Measurements from ENCODE around the gene SCN2A. TPM values are rescaled to one million over a fixed set of nuclear protein-coding genes. Genes with fewer than 3 reads are reported as not detected.

Gene SCN2A
- 0.31 TPM for total RNA-seq

DNA sequence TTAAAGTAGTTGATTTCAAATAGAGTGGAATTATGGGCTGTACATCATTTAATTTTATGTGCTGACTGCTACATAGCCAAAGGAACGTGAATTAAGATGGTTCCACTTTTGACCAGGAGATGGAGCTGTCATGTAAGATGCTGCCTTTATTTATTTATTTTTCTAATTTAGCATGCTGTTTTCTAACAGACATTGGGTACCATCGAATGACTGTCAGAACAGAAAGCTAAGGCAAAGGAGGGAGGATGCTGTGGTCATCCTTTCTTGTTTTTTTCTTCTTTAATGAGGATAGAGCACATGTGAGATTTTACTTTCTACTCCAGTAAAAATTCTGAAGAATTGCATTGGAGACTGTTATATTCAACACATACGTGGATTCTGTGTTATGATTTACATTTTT, at the start of gene SCN2A:
TSS of gene SCN2A (plus strand) at position 185 of the 400 bp plus-strand sequence. CDS start 56,410 bp downstream, outside the sequence.
- peak; percentile 47 for DNase-seq

DNA sequence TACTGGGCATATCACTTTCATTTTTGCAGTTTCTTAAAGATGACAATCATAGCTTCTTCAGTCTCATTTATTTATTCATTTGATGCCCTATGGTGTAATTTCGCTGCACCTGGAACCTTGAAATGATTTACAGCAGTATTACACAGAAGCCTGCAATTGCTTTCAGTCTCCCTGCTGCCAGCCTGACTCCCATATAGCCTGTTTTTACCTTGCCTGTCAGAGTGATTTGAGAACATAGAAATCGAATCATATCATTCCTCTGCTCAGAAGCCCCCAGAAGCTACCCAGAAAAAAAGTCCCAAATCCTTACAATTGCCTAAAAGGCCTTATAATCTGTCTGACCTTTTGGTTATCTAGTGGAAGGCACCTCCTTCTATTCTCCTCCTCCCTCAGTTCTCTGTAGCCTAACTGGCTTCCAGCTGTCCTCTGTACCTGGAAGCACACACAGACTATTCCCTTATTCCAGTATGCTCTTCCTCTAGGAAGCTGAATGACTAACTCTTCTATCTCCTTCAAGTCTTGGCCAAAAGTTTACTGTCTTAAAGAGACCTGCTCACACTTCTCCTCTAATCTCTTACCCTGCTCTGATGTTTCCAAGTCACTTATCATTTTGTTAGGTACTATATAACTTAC, 48.0 kb upstream of the SCN2A start:
- DNase-seq, result no peak

DNA sequence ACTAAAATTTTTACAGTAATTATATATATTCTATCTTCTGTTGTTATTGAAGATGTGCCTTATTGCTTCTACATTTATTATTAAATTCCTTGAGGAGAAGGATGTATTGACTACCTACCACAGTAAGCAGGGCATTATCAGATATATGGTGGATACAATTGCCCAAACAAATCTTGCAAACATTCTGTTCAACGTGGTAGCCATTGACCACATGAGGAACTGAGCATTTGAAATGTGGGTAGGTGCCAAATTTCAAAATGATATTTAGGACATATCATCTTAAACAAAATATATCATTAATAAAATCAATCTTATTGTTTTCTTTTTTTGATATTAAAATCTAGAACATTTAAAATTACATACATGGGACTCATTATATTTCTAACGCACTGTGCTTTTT, 46.5 kb upstream of the SCN2A start:
- no peak for DNase-seq

DNA sequence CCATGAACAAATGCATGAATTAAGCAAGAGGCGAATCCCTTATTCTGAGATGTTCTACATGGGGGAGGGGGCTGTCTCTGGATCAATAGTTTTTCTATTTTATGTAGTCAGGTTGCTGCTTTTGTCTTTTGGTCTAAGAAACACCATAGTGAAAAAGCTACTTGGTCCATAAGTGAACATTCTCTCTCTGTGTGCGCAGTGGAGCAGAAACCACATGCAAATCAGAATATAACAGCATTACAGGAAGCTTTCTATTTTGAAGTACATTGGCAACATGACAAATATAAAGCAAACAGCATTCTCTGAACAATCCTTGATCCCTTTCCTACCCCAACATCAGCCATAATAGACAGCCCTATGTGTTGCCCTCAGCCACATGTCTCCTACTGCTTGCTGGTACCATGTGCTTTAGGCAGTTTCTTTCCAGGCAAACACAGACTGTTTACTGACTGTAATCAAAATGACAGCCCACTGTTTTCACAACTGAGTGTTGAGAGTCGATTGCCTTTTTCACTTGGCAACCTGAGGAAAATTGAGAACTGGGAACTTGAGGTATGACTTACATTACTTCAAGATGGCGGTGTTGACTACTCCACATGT, 45.9 kb upstream of the SCN2A start:
- no peak for DNase-seq

DNA sequence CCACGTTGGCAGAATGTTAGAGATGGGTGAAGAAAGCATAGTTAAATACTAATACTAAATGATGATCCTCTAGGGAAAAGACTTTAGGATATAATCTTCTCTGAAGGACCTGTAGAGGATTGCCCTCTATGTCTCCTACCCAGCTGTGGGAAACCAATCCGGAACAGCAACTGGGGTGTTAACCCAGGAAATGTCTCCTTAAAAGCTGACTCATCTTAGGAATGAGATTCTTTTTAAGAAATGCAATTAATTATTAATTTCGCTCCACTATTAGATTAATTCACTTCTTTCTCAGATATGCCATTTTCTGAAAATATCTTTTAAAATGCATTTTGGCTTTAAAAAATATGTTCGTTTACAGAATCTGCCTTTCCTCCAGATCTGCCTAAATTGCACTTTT, 42.8 kb upstream of the SCN2A start:
- DNase-seq, result no peak

DNA sequence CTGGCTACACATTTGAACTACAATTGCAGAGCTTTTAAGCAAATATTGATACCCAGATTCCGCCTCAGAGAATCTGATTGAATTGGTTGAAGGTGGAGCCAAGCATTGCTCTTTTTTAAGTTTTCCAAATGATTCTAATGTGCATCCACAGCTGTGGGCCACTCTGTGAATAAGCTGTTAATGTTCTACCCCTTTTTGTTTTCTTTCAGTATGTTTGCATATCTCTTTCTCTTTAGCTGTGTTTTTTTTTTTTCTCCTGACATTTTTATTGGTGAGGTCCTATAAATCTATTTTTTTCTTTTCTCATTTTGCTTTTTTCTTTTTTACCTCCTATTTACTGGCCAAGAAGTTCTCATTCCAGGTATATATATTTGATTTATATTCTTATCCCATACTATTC, 41.9 kb upstream of the SCN2A start:
- no peak for DNase-seq

DNA sequence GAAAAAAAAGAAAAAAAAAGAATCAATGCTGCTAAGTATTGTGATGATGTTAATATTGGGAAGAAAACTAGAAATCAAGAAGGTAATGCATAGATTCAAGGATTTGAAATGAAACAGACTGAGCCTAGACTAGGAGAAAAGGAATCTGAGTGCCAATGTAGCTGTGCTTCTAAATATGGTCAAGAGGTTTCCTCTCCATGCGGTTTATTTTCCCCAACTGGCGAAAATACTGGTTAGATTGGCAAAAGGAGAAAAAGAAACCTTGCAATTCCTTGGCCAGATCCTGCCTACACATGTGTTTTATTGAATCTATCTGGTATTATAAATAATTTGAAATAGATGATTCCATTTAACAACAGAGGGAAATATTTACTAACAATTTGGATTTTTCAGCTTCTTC, 41.0 kb upstream of the SCN2A start:
- no peak for DNase-seq

DNA sequence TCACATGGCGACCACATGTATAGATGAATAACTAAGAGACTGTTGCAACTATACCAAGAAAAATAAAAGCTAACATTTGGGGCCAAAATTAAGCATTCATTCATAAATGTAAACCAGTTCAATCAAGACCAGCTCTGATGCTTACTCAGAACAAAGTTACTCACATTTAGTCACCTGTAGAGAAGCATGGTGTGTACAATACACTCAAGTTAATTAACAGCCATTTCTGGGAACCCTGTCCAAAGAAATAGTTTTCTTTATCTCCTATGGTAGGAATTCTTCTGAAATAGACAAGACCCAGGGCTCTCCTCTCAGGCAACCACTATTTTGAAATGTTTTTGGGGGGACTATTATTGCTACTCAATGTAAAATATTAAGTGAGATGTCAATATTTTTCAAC, 37.0 kb upstream of the SCN2A start:
- no peak for DNase-seq

DNA sequence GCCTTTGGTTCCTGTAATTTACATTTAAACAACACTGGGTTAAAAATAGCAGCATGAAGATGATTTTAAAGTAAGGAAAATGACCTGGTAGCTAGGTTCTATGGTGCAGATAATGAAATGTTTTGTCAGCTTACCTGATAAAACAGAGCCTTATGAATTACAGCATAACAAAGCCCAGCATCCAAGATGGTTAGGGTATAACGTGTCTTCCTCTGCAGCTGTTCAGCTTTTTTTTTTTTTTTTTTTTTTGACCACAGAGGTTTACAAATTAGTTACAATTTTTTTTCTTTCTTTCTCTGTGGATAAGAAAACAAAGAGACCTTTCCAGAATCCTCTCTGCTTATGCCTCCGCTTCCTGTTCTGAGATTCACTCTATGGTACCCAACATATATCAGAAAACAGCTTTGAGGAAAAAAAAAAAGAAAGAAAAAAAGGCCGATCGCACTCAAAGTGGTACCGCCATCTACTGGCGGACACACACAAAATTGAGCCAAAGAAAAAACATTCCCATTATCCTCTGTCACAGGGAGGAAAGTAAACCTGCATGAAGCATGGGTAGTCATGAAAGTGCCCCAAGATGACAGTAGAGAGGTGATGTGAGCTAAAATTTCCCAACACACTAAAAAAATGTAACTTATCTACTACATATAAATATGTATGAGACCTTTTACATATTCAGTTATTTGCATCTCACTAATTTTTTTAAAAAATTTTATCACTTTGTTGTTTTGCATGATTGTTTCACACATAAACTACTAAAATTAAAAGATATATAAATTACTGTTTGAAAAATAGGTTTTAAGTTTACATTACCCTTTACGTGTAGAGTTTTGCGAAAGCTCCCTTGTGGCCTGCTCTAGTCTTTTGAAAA, 35.3 kb upstream of the SCN2A start, which contains the start of gene SCN3A:
TSS of gene SCN3A (minus strand) at position 362 of the 871 bp plus-strand sequence. CDS start 27,656 bp downstream, outside the sequence.
- DNase-seq, result peak; percentile 70

DNA sequence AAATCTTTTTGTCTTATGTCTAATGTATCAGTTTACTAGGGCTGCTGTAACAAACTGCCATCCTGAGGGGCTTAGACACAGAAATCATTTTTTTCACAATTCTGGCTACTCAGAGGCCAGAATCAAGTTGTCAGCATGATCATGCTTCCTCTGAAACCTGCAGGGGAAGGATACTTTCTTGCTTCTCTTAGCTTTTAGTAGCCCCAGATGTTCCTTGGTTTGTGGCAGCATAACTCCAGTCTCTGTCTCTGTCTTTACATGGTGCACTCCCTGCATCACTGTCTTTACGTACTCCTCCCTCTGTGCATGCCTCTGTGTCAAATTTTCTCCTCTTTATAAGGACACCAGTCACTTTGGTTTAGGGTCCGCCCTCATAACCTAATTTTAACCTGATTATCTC, 33.3 kb upstream of the SCN2A start:
- DNase-seq, result no peak

DNA sequence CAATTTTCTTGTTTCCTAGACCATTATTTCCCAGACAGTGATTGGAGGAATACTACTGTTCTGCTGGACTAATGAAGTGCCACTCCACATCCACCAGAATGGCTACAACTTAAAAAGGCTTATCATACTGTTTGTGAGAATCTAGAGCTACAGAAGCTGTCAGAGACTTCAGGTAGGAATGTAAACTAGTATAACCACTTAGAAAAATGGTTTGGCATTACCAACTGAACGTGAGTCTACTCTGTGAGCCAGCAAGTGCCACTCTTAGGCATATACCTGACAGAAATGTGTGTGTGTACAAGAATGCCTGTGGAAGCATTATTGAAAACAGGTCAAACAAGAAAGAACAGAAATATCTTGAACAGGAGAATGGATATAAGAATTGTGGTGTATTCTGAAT, 31.1 kb upstream of the SCN2A start:
- DNase-seq, result no peak

DNA sequence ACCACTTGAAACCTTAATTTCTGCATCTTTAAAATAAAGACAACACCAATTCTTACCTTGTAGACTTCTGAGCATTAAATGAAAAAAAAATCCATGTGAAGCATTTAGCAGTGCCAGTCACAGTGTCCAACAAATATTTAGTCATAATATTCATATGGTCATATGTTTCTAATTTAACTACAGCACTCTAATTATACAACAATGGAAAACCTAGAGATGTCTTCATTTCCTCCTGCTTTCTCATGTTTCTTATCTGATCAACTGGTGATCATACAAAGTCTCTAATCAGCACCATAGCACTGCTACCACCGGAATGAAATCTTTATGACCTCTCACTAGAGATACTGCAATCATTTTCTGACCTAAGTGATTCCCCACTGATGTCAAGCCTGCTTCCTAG, 25.1 kb upstream of the SCN2A start:
- no peak for DNase-seq

DNA sequence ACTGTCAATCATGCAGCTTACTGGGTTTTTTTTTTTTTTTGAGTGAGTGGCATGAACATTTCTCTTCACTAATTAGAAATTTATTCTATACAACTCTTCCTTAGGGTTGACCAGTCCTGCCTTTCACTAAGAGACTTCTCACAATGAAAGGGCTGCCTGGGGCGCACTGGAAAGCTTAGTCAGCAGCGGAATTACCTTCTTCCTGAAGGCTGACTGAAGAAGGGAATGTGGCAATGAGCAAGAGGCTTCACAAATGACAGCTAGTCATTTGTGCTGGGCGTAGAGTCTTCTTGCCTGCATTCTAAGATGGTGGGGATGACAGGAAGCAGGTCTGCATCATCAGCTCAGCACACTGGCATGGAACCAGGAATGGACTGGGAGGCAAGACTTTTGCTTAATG, 19.7 kb upstream of the SCN2A start:
- DNase-seq, result no peak

DNA sequence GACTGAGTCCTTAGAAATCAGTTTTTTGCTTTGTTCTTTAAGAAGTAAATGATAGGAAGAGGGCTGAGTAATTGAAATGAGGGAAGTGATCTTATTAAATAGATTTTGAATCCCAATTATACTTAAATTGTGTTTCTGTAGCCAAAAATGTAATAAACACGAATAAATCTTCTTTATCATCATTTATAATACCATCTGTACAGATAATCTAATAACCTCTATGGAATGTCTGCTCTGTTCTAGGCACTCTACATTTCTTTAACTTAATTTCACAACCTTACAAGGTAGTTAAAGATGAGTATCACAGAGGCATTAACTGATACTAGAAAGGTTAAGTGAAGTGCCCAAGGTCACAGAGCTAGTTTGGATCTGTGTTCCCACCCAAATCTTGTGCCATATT, 14.3 kb upstream of the SCN2A start:
- DNase-seq, result no peak

DNA sequence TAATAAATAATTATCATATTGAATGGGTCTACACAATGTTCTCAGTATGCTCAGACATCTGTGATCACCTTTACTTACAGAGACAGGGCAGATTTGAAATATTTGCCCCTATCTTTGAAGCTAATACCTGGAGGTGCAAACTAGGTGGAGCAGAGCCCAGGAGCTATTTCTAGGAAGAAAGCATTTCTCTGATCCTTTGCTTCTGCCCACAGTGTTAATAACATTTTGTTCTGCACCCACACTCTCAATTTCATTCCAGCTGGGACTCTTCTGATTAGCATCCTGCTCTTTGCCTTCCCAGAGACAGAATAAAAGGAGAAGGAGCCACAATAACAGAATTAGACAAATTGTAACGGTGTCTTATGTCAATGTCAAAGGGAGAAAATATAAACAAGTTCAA, 11.6 kb upstream of the SCN2A start:
- DNase-seq, result no peak

DNA sequence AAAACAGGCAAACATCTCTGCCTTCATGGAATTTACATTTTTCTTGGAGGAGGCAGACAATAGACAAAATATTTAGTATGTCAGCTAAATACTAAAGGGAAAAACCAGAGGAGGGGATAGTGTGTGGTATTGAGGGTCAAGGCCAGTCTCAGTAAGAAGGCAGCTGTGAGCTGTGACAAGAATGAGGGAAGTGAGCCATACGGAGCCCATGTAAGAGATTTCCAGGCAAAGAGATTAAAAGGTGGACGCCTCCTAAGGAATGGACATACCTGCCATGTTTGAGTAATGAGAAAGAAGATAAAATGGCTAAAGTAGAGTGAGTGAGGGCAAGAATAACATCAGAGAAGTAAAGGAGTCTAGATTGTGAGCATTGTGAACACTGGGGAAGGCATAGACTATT, 2.2 kb upstream of the SCN2A start:
- DNase-seq, result no peak

DNA sequence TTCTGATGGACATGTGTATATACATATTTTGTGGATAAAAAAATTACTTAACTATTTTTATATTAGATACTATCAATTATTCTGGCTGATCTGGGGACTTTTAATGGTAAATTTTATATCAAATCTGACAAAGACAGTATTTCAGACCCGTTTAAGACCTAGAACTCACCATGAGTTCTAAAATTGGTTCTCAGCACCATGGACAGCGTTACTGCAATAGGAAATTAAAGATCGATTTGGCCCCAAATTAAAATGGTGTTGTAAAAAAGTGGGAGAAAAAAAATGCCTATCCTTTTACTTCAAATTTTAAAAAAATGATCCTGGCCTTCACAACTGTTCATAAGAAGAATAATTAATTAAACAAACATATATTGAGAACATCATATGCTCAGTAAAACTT, 919 bp upstream of the SCN2A start:
- peak; percentile 64 for DNase-seq

DNA sequence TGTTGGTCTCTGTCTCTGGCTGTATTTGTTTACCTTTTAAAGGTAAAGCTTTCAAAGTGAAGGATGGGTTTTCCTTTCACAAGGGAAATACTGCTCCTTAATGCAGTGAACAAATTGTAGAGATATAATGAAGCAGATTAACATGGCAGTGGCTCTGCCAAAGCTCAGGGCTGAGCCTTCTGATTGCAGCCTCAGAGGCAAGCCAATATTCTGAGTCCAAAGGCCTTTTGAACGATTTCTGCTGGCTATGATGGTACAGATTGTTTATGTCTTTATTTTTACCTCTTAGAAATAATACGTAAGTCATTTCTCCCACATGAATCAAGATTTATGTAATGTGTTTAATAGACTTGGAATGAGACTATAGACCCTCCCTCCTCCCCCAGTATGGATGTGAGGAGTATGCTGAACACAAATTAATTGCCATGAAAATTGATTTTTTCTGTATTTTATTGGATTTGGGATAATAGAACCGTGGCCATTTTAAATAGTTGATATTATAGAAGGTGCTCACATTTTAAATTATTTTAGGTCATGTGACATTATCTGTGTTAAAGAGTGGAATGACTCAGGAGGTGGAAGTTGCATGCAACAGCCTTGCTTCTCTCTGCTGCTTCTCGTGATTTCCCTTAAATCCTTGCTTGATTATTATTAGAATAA, 772 bp downstream of the SCN2A start:
- no peak for DNase-seq

DNA sequence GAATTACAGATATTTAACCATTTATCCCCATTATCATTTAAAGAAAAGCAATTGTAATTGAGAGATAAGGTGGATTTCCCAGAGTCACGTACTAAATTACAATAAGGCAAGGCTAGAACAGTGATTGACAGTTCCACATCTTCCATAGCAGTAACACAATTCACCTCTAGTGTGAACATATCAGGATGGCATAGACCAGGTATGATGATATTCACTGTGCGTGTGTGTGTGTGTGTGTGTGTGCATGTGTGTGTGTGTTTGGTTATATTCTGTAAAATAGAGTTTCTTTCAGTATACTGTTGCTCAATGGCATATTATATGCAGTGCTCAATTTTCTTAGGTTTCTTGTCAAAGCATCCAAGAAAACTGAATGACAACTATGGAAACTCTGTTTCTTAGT, 1.7 kb downstream of the SCN2A start:
- no peak for DNase-seq

DNA sequence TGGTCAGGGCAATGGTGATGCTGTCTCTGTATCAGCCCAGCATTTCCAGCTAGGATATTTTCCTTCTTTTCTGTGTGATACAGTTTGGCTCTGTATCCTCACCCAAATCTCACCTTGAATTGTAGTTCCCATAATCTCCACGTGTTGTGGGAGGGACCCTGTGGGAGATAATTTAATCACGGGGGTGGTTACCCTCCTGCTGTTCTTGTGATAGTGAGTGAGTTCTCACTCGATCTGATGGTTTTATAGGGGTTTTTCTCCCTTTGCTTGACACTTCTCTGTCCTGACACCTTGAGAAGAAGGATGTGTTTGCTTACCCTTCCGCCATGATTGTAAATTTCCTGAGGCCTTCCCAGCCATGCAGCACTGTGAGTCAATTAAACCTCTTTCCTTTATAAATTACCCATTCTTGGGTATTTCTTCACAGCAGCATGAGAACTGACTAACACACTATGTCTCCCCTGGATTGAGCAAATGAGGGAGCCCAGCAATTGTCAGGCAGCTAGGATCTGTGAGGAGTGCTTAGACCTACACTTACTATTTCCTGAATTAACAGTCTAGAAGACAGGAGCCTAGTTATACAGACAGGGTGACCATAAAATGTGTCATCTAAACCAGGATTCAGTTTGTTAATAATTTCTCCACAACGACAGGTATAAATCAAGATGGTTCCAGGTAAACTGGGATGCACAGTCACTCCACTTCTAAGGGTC, 6.0 kb downstream of the SCN2A start:
- no peak for DNase-seq

DNA sequence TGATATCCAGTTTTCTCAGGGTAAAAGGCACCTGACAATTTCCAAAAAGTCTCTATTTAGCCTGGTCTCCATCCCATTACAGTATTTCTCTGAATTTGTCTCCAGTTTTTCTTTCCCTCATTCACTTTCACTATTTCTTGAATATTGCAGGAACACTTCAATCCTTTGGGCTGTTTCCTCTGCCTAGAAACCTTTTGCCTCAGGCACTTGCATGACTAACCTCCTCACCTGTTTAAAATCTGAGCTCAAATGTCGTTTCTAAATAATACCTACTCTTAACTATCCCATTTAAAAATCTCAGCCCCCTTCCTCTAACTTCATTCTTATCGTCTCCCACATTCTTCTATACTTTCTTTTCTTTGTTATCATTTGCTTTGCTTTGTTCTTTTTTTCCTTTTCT, 9.0 kb downstream of the SCN2A start:
- no peak for DNase-seq

DNA sequence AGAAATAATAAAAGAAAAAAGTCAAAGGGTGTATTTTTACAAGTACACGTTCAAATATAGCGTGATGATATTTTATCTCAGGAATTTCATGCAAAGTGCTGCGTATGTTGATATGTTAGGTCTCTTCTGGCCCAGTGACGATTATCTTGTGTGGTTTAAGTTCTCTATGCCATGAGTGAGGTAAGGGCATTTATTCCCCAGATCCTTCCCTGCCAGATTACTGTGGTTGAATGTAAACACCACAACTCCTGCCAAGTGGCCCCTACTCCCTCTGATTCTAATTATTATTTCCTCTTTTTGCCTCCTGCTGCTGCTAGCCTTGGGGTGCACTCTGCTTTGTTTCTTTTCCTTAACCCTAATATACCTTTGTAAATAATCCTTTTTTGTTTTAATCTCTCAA, 12.2 kb downstream of the SCN2A start:
- no peak for DNase-seq

Data from tongue (tissue), 2 donors.